GM23338 (cell line): Measurements from ENCODE around the gene FARS2. TPM values are rescaled to one million over a fixed set of nuclear protein-coding genes. Genes with fewer than 3 reads are reported as not detected.

ENCODE experiments used
- ATAC-seq: fragments of 200-7000 bp; cut with Tn5 transposase; 3 replicates; pipeline ENCODE4 v1.9.1; 2020
- DNase-seq: peaks from one replicate; pipeline ENCODE4 v3.0.0-alpha.2; 2015; ENCODE audit warnings: low spot score
- H2AFZ ChIP-seq: fragments of 200-600 bp; sonication (generic); 2 replicates; pipeline ENCODE4 v1.8.0; 2016; ENCODE audit warnings: antibody characterized with exemption, mild to moderate bottlenecking, moderate library complexity
- H3F3A ChIP-seq: fragments of 200-600 bp; sonication (generic); replicated peaks from 2 replicates; pipeline ENCODE4 v1.8.0; 2017; ENCODE audit warnings: antibody characterized with exemption, mixed run types, low read depth
- H3K27ac ChIP-seq: fragments of 200-600 bp; sonication (generic); 2 replicates; pipeline ENCODE4 v1.6.1; 2016; ENCODE audit warnings: low read depth
- H3K27me3 ChIP-seq: fragments of 200-600 bp; sonication (generic); 2 replicates; pipeline ENCODE4 v1.8.0; 2016; ENCODE audit warnings: mild to moderate bottlenecking, mixed run types, moderate library complexity; ENCODE audit not compliant: insufficient read depth
- H3K36me3 ChIP-seq: fragments of 200-600 bp; sonication (generic); 2 replicates; pipeline ENCODE4 v1.8.0; 2016; ENCODE audit warnings: mild to moderate bottlenecking; ENCODE audit not compliant: insufficient read depth
- H3K4me1 ChIP-seq: fragments of 200-600 bp; sonication (generic); 2 replicates; pipeline ENCODE4 v1.8.0; 2016; ENCODE audit warnings: mild to moderate bottlenecking, moderate library complexity; ENCODE audit not compliant: insufficient read depth
- H3K4me2 ChIP-seq: fragments of 200-600 bp; sonication (generic); 2 replicates; pipeline ENCODE4 v1.7.1; 2017; ENCODE audit warnings: mixed run types
- H3K4me3 ChIP-seq: fragments of 200-600 bp; sonication (generic); 2 replicates; pipeline ENCODE4 v1.6.1; 2016; ENCODE audit warnings: mixed run types
- H3K79me2 ChIP-seq: fragments of 200-600 bp; sonication (generic); replicated peaks from 2 replicates; pipeline ENCODE4 v1.8.0; 2017; ENCODE audit warnings: mild to moderate bottlenecking; ENCODE audit not compliant: insufficient read depth
- H3K9me2 ChIP-seq: fragments of 200-600 bp; sonication (generic); 2 replicates; pipeline ENCODE4 v1.8.0; 2017; ENCODE audit not compliant: insufficient read depth
- H4K20me1 ChIP-seq: fragments of 200-600 bp; sonication (generic); replicated peaks from 2 replicates; pipeline ENCODE4 v1.8.0; 2017; ENCODE audit warnings: mild to moderate bottlenecking; ENCODE audit not compliant: insufficient read depth
- H3K27ac Mint-ChIP-seq: 2 replicates; pipeline ENCODE4 v1.8.0; 2020; ENCODE audit warnings: inconsistent platforms, mild to moderate bottlenecking, moderate library complexity, mixed read lengths
- H3K27me3 Mint-ChIP-seq: 3 replicates; pipeline ENCODE4 v1.8.0; 2022; ENCODE audit warnings: low read depth, mild to moderate bottlenecking, moderate library complexity, mixed read lengths, inconsistent platforms; ENCODE audit not compliant: insufficient read depth, poor library complexity
- H3K36me3 Mint-ChIP-seq: 3 replicates; pipeline ENCODE4 v1.8.0; 2021; ENCODE audit warnings: low read depth, mild to moderate bottlenecking, inconsistent platforms, moderate library complexity, mixed read lengths
- H3K4me1 Mint-ChIP-seq: 3 replicates; pipeline ENCODE4 v1.8.0; 2020; ENCODE audit warnings: mild to moderate bottlenecking, inconsistent platforms, mixed read lengths
- H3K4me3 Mint-ChIP-seq: 3 replicates; pipeline ENCODE4 v1.8.0; 2021; ENCODE audit warnings: moderate library complexity, mild to moderate bottlenecking, inconsistent platforms, mixed read lengths
- H3K9me3 Mint-ChIP-seq: 3 replicates; pipeline ENCODE4 v1.8.0; 2020; ENCODE audit warnings: moderate library complexity, mild to moderate bottlenecking, inconsistent platforms, mixed read lengths
- CREB1 ChIP-seq: fragments of 250-450 bp; sonication (Bioruptor Pico); IDR thresholded peaks from 2 replicates; pipeline ENCODE4 v1.5.0; 2020; ENCODE audit warnings: low read depth, mild to moderate bottlenecking, moderate library complexity
- EZH2 ChIP-seq: fragments of 200-600 bp; sonication (generic); IDR thresholded peaks from one replicate; pipeline ENCODE4 v1.8.0; 2017; ENCODE audit warnings: antibody characterized with exemption, mild to moderate bottlenecking, low read depth; ENCODE audit not compliant: unreplicated experiment
- EZH2phosphoT487 ChIP-seq: fragments of 200-600 bp; sonication (generic); IDR thresholded peaks from one replicate; pipeline ENCODE4 v1.8.1; 2018; ENCODE audit warnings: antibody characterized with exemption; ENCODE audit not compliant: unreplicated experiment
- REST ChIP-seq: IDR thresholded peaks from one replicate; pipeline ENCODE4 v1.6.1; 2018; ENCODE audit warnings: antibody characterized with exemption; ENCODE audit not compliant: unreplicated experiment
- STAT1 ChIP-seq: IDR thresholded peaks from one replicate; pipeline ENCODE4 v1.6.1; 2016; ENCODE audit warnings: antibody characterized with exemption; ENCODE audit not compliant: unreplicated experiment
- ZNF114 ChIP-seq: fragments of 250-450 bp; sonication (Bioruptor Pico); IDR thresholded peaks from 2 replicates; pipeline ENCODE4 v1.5.0; 2020; ENCODE audit warnings: mild to moderate bottlenecking, moderate library complexity
- ZNF331 ChIP-seq: fragments of 250-450 bp; sonication (Bioruptor Pico); IDR thresholded peaks from 2 replicates; pipeline ENCODE4 v1.5.0; 2020; ENCODE audit warnings: low read depth, mild to moderate bottlenecking, moderate library complexity
- polyA plus RNA-seq: library from polyadenylated mRNA; unstranded; fragments of >200 nt; fragmentation: Nextera tagmentation; extraction: Ambion mirVana; gene quantifications from 2 replicates; pipeline ENCODE4 v1.2.1, GENCODE V29; 2016
- total RNA-seq: library from RNA; depleted of rRNA; stranded (reverse); fragments of >200 nt; shearing (Covaris generic); gene quantifications from 2 replicates; pipeline ENCODE4 v1.2.3, GENCODE V29; 2014
- TF ChIP-seq, protein P1 (sequence below): fragments of 250-450 bp; sonication (Bioruptor Pico); IDR thresholded peaks from 2 replicates; pipeline ENCODE4 v1.5.0; 2020; ENCODE audit warnings: mild to moderate bottlenecking, moderate library complexity

Gene FARS2
- total and polyA plus RNA-seq, 2 experiments from 2014 or later = 7.6 to 19.0 TPM

GRCh38 chr6:5326022-5326641 is 64.8 kb downstream of the FARS2 start (continued):
- TF ChIP-seq, protein P1, sequence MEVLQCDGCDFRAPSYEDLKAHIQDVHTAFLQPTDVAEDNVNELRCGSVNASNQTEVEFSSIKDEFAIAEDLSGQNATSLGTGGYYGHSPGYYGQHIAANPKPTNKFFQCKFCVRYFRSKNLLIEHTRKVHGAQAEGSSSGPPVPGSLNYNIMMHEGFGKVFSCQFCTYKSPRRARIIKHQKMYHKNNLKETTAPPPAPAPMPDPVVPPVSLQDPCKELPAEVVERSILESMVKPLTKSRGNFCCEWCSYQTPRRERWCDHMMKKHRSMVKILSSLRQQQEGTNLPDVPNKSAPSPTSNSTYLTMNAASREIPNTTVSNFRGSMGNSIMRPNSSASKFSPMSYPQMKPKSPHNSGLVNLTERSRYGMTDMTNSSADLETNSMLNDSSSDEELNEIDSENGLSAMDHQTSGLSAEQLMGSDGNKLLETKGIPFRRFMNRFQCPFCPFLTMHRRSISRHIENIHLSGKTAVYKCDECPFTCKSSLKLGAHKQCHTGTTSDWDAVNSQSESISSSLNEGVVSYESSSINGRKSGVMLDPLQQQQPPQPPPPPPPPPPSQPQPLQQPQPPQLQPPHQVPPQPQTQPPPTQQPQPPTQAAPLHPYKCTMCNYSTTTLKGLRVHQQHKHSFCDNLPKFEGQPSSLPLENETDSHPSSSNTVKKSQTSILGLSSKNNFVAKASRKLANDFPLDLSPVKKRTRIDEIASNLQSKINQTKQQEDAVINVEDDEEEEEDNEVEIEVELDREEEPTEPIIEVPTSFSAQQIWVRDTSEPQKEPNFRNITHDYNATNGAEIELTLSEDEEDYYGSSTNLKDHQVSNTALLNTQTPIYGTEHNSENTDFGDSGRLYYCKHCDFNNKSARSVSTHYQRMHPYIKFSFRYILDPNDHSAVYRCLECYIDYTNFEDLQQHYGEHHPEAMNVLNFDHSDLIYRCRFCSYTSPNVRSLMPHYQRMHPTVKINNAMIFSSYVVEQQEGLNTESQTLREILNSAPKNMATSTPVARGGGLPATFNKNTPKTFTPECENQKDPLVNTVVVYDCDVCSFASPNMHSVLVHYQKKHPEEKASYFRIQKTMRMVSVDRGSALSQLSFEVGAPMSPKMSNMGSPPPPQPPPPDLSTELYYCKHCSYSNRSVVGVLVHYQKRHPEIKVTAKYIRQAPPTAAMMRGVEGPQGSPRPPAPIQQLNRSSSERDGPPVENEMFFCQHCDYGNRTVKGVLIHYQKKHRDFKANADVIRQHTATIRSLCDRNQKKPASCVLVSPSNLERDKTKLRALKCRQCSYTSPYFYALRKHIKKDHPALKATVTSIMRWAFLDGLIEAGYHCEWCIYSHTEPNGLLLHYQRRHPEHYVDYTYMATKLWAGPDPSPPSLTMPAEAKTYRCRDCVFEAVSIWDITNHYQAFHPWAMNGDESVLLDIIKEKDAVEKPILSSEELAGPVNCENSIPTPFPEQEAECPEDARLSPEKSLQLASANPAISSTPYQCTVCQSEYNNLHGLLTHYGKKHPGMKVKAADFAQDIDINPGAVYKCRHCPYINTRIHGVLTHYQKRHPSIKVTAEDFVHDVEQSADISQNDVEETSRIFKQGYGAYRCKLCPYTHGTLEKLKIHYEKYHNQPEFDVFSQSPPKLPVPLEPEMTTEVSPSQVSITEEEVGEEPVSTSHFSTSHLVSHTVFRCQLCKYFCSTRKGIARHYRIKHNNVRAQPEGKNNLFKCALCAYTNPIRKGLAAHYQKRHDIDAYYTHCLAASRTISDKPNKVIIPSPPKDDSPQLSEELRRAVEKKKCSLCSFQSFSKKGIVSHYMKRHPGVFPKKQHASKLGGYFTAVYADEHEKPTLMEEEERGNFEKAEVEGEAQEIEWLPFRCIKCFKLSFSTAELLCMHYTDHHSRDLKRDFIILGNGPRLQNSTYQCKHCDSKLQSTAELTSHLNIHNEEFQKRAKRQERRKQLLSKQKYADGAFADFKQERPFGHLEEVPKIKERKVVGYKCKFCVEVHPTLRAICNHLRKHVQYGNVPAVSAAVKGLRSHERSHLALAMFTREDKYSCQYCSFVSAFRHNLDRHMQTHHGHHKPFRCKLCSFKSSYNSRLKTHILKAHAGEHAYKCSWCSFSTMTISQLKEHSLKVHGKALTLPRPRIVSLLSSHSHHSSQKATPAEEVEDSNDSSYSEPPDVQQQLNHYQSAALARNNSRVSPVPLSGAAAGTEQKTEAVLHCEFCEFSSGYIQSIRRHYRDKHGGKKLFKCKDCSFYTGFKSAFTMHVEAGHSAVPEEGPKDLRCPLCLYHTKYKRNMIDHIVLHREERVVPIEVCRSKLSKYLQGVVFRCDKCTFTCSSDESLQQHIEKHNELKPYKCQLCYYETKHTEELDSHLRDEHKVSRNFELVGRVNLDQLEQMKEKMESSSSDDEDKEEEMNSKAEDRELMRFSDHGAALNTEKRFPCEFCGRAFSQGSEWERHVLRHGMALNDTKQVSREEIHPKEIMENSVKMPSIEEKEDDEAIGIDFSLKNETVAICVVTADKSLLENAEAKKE (CRISPR knock-in tag) = no peak
- no peak for TF ChIP-seq EZH2phosphoT487

DNA sequence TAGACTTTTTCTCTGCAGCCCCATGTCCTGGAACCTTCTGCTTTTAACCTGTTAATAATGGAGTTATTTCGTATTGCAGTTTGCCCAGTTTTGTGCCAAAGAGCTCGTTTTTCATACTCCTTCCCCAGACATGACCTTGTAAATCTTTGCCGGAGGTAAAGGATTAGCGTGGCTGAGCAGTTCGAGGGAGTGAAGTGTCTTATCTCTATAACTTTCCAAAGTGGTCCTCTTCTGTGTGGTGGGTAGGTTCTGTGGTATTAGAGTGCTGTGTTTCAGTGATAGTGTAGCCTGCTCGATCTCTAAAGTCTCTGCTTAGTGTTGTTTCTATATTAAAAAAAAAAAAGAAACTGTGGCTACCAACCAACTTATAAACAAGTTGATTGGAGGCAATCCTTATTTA is 67.5 kb downstream of the FARS2 start:
- Mint-ChIP-seq H3K9me3 (peaks cover 17% of the 10 kb centered on the region), H3K36me3 (peaks cover 38% of the 10 kb centered on the region), H3K27me3 (peaks cover 5% of the 10 kb centered on the region), H3K27ac (no peak overlapping the region), H3K4me1 (peaks cover 2% of the 10 kb centered on the region; the same call in 2 of the 3 replicates), H3K4me3 (no peak overlapping the region)
- Histone ChIP-seq H4K20me1 (0 out of 2 replicates have a peak, but pooled peaks cover 3% of the 10 kb centered on the region), H3K4me2 (no peak overlapping the region), H2AFZ (no peak overlapping the region), H3K9me2 (no peaks in the 10 kb centered on the region), H3K4me1 (peaks cover 3% of the 10 kb centered on the region; the same call in 1 of the 2 replicates), H3F3A (no peaks in the 10 kb centered on the region), H3K36me3 (peaks cover 12% of the 10 kb centered on the region), H3K79me2 (peaks cover 4% of the 10 kb centered on the region; the same call in 1 of the 2 replicates), H3K27ac (no peak overlapping the region), H3K4me3 (no peak overlapping the region), H3K27me3 (no peaks in the 10 kb centered on the region)
- DNase-seq (no peak), ATAC-seq (no peak)
- no peak for TF ChIP-seq REST
- no peak for TF ChIP-seq EZH2
- TF ChIP-seq ZNF331 (CRISPR knock-in tag) = no peak
- no peak for TF ChIP-seq CREB1
- no peak for TF ChIP-seq EZH2phosphoT487
- TF ChIP-seq STAT1 = no peak
- no peak for TF ChIP-seq ZNF114 (CRISPR knock-in tag)
